HG02852 (cell line): ENCODE data around the gene PCNT.
A peak's percentile ranks its signal among the peaks of the same experiment; 100 is the strongest.
"Not testable (repeated sequence)": the region's sequence is repeated elsewhere in the genome, so short reads cannot be mapped to it uniquely, and the experiment has no call there.

ENCODE experiments used
- ATAC-seq: cut with Tn5 transposase; IDR thresholded peaks from one replicate; pipeline ENCODE4 v1.9.1; 2021; ENCODE audit warnings: mild to moderate bottlenecking, moderate library complexity; ENCODE audit not compliant: unreplicated experiment

The PCNT gene

GRCh38 chr21:46442938-46443337 is 119.0 kb downstream of the PCNT start:
- no peak for ATAC-seq

- no peak for ATAC-seq
Measured at GRCh38 chr21:46443910-46444309, 120.0 kb downstream of the PCNT start.

GRCh38 chr21:46448108-46448507 is 124.2 kb downstream of the PCNT start:
- ATAC-seq: no peak

DNA sequence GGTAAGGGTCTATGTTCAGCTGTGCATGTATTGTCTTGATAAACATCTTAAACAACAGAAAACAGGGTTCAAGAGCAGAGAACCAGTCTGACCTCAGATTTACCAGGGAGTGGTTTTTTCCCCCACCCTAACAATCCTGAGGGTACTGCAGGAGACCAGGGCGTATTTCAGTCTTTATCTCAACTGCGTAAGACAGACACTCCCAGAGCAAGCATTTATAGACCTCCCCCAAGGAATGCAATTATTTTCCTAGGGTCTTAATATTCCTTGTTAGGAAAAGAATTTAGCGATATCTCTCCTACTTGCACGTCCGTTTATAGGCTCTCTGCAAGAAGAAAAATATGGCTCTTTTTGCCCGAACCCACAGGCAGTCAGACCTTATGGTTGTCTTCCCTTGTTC is 124.9 kb downstream of the PCNT start:
- ATAC-seq: not testable (repeated sequence)

DNA sequence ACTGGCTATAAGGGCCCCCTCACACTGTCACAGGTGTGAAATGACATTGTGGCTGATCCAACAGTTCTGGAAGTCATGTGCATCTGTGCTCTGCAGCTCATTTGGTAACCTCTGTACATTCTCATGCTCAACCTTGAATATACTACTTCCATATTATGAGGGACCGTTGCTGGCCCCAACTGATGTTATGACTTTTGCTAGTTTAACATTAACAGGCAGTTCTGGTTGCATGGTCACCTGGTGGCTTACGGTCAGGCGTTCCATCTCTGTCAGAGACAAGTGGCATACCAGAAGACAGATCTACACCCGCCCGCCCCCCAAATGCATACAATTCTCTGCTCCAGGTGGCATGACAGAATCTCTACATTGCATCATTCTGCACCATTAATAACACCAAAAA is 128.8 kb downstream of the PCNT start:
- ATAC-seq: no peak

- ATAC-seq: no peak
Measured at GRCh38 chr21:46454142-46454541, 130.2 kb downstream of the PCNT start.

DNA sequence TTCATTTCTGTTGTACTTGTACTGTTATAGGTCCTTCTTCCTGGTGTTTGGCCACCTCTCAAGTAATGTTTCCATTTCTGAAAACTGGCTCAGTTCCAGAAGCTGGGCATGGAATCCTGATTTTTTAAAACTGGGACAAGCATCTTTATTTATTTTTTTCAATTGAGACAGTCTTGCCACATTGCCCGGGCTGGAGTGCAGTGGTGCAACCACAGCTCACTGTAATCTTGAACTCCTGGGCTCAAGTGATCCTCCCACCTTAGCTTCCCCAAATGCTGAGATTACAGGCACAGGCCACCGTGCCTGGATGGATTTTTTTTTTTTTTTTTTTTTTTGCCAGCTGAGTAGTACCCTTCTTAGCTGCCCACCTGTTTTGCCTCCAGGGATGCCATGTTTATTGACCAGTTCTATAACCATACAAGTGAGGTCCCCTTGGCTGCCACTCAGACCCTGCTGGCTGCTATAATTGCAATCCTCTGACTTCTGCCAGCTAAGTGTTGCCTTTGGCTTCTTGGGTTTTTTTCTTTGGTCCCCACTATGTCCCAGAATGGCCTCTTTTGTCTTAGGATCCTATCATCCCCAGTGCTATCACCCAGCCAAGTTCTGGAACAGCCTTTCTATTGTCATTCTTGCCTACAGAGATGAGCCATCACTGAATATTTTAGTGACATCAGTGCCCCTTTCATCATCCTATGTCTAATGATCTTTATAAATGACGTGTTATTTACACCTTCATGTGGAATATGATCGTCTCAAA is 130.9 kb downstream of the PCNT start:
- ATAC-seq: no peak

DNA sequence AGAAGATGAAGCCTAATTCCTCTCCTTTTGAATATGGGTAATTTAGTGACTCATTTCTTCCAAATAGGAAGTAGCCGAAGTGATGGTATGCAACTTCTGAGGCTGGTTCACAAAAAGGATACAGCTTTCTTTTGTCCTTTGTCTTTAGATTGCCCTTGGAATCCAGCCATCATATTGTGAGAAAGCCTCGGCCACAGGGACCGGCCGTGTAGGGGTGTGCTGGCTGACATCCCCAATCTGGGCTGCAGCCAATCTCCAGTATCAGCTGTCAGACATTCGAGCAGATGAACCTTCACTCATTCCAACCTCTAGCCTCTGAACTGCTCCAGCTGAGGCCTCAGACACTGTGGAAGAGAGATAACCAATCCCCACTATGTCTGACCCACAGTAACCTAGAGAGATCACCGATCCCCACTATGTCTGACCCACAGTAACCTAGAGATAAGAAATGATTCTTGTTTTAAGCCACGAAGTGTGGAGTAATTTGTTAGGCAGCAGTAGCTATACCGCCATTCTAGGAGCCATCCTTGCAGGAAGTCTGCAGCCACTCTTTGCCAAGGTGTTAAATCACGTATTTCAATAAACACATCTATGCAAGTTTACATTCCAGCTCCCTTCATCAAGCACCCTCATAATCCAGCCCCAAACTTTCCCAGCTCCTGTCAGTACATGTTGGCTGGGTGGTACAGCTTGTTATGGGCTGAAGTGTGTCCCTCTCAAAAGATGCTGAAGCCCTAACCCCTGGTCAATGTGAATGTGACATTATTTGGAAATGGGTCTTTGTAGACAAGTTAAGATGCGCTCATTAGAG is 131.8 kb downstream of the PCNT start:
- no peak for ATAC-seq

DNA sequence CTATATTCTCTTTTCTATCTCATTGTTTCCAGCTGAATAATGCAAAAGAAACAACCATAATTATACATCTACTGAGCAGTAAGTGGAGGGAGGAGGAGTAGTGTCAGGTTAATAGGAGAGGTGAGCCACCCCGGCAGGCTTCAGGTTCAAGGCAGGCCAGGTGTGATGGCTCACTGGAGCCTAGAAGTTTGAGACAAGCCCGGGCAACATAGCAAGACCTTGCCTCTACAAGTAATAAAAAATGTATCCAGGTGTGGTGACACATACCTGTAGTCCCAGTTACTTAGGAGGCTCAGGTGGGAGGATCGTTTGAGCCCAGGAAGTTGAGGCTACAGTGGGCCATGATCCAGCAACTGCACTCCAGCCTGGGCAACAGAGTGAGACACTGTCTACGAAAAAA is 132.8 kb downstream of the PCNT start:
- no peak for ATAC-seq

DNA sequence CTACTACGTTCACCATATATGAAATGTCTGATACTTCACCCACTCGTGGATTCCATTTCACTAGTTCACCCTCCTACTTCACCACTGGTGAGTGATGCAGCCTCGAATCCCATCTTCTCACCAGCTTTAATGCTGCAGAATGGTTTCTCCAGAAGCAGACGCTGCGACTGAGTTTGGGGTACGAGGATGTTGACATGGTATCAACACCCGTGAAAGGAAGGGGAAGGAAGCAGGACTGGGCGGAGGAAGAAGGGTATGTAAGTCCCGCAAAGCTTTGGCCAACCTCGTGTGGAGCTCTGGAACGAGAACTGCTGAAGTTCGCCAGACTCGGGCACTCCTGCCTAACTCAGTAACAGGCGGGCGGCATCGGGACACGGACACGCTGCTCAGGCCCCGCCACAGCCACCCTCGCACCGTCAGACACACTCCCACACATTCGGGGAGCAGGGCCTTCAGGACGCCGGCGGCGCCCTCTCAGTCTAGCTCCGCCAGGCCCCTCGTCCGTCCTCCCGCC is 133.9 kb downstream of the PCNT start:
- ATAC-seq: peak; percentile 24

- peak; percentile 93 for ATAC-seq
Measured at GRCh38 chr21:46458315-46459023, 134.5 kb downstream of the PCNT start, which contains the start of gene DIP2A. Gene DIP2A, plus strand, starts transcription at chr21:46458891. Its CDS starts 241 bp downstream, at chr21:46459132.

DNA sequence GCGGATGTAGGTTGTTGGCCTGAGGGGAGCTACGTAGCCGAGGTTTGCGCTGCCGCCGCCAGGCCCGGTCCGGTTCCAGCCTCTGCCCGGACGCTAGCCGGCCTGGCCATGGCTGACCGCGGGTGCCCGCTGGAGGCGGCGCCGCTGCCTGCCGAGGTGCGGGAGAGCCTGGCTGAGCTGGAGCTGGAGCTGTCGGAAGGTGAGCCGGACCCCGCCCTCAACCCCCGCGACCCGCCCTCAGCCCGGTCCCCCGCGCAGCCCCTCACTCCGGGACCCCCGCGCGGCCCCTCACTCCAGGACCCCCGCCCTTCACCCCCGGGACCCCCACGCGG is 135.0 kb downstream of the PCNT start:
- ATAC-seq: no peak

- no peak for ATAC-seq
Measured at GRCh38 chr21:46459356-46460112, 135.6 kb downstream of the PCNT start.

GRCh38 chr21:46461909-46462308 is 138.0 kb downstream of the PCNT start:
- ATAC-seq: no peak

DNA sequence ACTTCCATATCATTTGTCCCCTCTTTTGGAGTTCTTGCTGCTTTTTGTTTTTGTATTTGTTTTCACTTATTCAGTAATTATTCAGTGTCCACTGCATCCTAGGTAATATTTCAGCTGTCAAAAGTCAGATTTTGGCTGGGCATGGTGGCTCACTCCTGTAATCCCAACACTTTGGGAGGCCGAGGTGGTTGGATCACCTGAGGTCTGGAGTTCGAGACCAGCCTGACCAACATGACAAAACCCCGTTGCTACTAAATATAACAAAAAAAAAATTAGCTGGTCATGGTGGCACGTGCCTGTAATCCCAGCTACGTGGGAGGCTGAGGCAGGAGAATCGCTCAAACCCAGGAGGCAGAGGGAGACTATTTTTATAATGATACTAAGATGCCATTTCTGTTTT is 141.2 kb downstream of the PCNT start:
- ATAC-seq: not testable (repeated sequence)

DNA sequence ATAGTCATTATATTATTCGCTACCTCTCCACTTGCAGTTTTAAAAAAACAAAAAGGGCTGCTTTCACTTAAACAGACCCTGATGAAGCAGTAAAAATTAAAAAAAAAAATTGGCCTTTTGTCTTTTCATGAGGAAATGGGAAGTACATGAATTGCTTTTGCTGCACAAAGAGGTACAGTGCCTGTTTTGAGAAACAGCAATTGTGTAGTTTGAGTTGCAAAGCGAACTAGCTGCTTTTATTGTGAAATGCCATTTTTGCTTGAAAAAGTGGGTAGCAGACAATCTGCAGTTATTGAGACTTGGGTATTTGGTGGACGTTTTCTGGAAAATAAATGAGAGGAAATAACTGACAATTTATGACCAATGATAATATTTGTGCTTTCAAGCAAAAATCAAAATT is 141.7 kb downstream of the PCNT start:
- ATAC-seq: no peak

- ATAC-seq: no peak
Measured at GRCh38 chr21:46468108-46468774, 144.3 kb downstream of the PCNT start.

- ATAC-seq: no peak
Measured at GRCh38 chr21:46469275-46469674, 145.3 kb downstream of the PCNT start.

- no peak for ATAC-seq
Measured at GRCh38 chr21:46471514-46471913, 147.6 kb downstream of the PCNT start.

- ATAC-seq: no peak
Measured at GRCh38 chr21:46472246-46472645, 148.3 kb downstream of the PCNT start.
